Epithelial cell of esophagus (primary cell): Measurements from ENCODE around the gene ARVCF.

Experiments used
- DNase-seq: peaks from one replicate; pipeline ENCODE4 v3.0.0; 2010; ENCODE audit warnings: low read depth
- H3K4me3 ChIP-seq: 2 replicates; pipeline ENCODE4 v1.5.1; 2011; ENCODE audit warnings: mild to moderate bottlenecking, low read length, control low read depth
- CTCF ChIP-seq: IDR thresholded peaks from 2 replicates; pipeline ENCODE4 v1.5.1; 2011; ENCODE audit warnings: low read depth, mild to moderate bottlenecking, low read length, control low read depth, inconsistent platforms; ENCODE audit not compliant: insufficient read depth; ENCODE audit errors: missing control alignments

Gene ARVCF

GRCh38 chr22:19968450-19968891 lies 48.2 kb downstream of the ARVCF start:
- H3K4me3 ChIP-seq: no peak overlapping the region
- no peak for DNase-seq
- TF ChIP-seq CTCF: no peak

GRCh38 chr22:19967850-19968449 lies 48.7 kb downstream of the ARVCF start:
- H3K4me3 ChIP-seq: no peak overlapping the region
- TF ChIP-seq CTCF: no peak
- DNase-seq: no peak

- TF ChIP-seq CTCF: no peak
- DNase-seq: no peak
- H3K4me3 ChIP-seq: no peak overlapping the region
Measured at GRCh38 chr22:19966908-19967750, 49.5 kb downstream of the ARVCF start.

- no peak overlapping the region for H3K4me3 ChIP-seq
- DNase-seq: no peak
- peak; percentile 37 for TF ChIP-seq CTCF
Measured at GRCh38 chr22:19965771-19966709, 50.6 kb downstream of the ARVCF start.

- DNase-seq: no peak
- no peak overlapping the region for H3K4me3 ChIP-seq
- TF ChIP-seq CTCF: no peak
Measured at GRCh38 chr22:19964701-19965386, 51.8 kb downstream of the ARVCF start.
